Measurements from ENCODE around the gene HLA-DMA. TPM values are rescaled to one million over a fixed set of nuclear protein-coding genes. Genes with fewer than 3 reads are reported as not detected.
A peak's percentile ranks its signal among the peaks of the same experiment; 100 is the strongest.

The HLA-DMA gene
- total RNA-seq, 1 donor from 2014 or later: 4.7 TPM

- TF ChIP-seq CTCF (IDR thresholded peaks at IDR 0.05; ENCODE audit: insufficient read depth, low read length, poor library complexity, severe bottlenecking): no peak
Measured at GRCh38 chr6:32991972-32992371, 39.1 kb upstream of the HLA-DMA start.

GRCh38 chr6:32989368-32989767, 36.5 kb upstream of the HLA-DMA start:
- no peaks in the 10 kb centered on the region for H3K36me3 ChIP-seq (ENCODE audit: control insufficient read depth, insufficient read depth, low read length)
- H3K27me3 ChIP-seq (ENCODE audit: control insufficient read depth, insufficient read depth, low read length): no peaks in the 10 kb centered on the region
- H3K4me3 ChIP-seq (ENCODE audit: low read depth, low read length): no peak overlapping the region
- no peak for TF ChIP-seq CTCF (IDR thresholded peaks at IDR 0.05; ENCODE audit: insufficient read depth, low read length, poor library complexity, severe bottlenecking)
- no peak for DNase-seq (ENCODE audit: low read depth)

More at GRCh38 chr6:32991972-32992371, 39.1 kb upstream of the HLA-DMA start:
- Histone ChIP-seq H3K4me3 (ENCODE audit: low read depth, low read length) (no peak overlapping the region), H3K36me3 (ENCODE audit: control insufficient read depth, insufficient read depth, low read length) (no peaks in the 10 kb centered on the region), H3K27me3 (ENCODE audit: control insufficient read depth, insufficient read depth, low read length) (no peaks in the 10 kb centered on the region)
- no peak for DNase-seq (ENCODE audit: low read depth)

- TF ChIP-seq CTCF (IDR thresholded peaks at IDR 0.05; ENCODE audit: insufficient read depth, low read length, poor library complexity, severe bottlenecking): peak; percentile 84
- peaks cover 1% of the 10 kb centered on the region for H3K36me3 ChIP-seq (ENCODE audit: control insufficient read depth, insufficient read depth, low read length)
Measured at GRCh38 chr6:32984622-32985389, 31.9 kb upstream of the HLA-DMA start.

GRCh38 chr6:32983964-32984621, 31.2 kb upstream of the HLA-DMA start:
- H3K27me3 ChIP-seq (ENCODE audit: control insufficient read depth, insufficient read depth, low read length): no peaks in the 10 kb centered on the region
- no peak for TF ChIP-seq CTCF (IDR thresholded peaks at IDR 0.05; ENCODE audit: insufficient read depth, low read length, poor library complexity, severe bottlenecking)
- no peak overlapping the region for H3K4me3 ChIP-seq (ENCODE audit: low read depth, low read length)
- peaks cover 4% of the 10 kb centered on the region for H3K36me3 ChIP-seq (ENCODE audit: control insufficient read depth, insufficient read depth, low read length)
- no peak for DNase-seq (ENCODE audit: low read depth)

More at GRCh38 chr6:32984622-32985389, 31.9 kb upstream of the HLA-DMA start:
- no peak overlapping the region for H3K4me3 ChIP-seq (ENCODE audit: low read depth, low read length)
- H3K27me3 ChIP-seq (ENCODE audit: control insufficient read depth, insufficient read depth, low read length): no peaks in the 10 kb centered on the region
- DNase-seq (ENCODE audit: low read depth): peak; percentile 55

GRCh38 chr6:32983493-32983848, 30.6 kb upstream of the HLA-DMA start:
- no peak for DNase-seq (ENCODE audit: low read depth)
- Histone ChIP-seq H3K36me3 (ENCODE audit: control insufficient read depth, insufficient read depth, low read length) (peaks cover 4% of the 10 kb centered on the region), H3K4me3 (ENCODE audit: low read depth, low read length) (no peak overlapping the region), H3K27me3 (ENCODE audit: control insufficient read depth, insufficient read depth, low read length) (no peaks in the 10 kb centered on the region)
- no peak for TF ChIP-seq CTCF (IDR thresholded peaks at IDR 0.05; ENCODE audit: insufficient read depth, low read length, poor library complexity, severe bottlenecking)

Data from kidney epithelial cell (primary cell).